ENCODE measurements around the gene OXNAD1. TPM values are rescaled to one million over a fixed set of nuclear protein-coding genes. Genes with fewer than 3 reads are reported as not detected.

OXNAD1 gene
- polyA plus RNA-seq, 4 donors, result 8.5 to 19.1 (median 18.4) TPM

DNA sequence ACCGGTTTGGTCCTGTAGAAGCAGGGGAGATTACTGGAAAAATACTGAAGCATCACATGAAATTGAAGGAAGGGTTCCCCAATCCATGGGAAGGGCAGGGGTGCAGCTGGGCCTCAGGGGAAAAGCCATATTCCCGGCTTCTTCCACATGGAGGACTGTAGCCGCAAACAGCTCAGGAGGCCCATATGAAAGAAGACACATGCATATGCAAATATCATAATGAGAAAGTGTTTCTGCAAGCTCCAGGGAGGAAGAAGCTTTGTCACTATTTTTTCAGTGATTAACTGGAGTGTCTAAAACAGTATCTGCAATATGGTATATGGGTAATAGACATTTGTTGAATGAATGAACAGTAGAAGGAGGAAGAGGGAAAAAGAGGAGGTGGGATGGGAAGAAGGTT lies 19.4 kb upstream of the OXNAD1 start:
- DNase-seq (ENCODE audit: low read depth in 4 of 4, low spot score in 3 of 4), result no peak

DNA sequence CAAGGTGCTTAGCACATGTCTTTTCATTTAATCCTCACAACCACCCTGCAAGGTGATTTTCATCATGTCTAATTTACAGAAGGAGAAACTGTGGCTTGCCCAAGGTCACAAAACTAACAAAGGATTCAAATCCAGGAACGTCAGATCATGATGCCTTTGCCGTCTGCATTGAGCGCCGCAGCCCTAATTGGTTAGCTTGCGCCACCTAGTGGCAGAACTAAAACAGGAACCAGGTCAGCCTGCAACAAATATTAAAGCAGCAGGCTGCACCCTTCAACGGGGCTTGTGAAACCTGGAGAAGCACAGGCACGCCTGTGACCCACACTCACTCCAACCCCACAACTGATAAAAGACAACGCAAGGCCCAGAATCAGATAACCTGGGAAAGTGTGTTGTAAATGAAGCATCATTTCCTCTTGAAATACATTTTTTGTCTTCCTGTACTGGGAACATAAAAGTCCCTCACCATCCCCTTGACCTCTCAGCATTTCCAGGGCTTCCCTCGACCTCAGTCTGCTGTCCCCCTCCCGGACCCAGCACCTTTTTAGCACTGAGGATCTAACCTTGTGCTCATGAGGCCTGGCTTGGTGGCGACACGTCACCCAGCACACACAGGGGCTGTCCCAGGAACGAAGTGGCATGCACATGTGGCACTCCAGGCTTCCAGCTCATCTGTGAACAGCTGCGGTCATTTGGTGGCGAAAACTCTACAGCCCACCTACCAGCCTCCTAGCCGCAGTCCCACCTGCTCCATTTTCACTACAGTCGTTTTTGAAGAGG lies 17.5 kb upstream of the OXNAD1 start:
- DNase-seq (ENCODE audit: low read depth in 4 of 4, low spot score in 3 of 4), result peak; percentile 41 to 76 (median 52)

DNA sequence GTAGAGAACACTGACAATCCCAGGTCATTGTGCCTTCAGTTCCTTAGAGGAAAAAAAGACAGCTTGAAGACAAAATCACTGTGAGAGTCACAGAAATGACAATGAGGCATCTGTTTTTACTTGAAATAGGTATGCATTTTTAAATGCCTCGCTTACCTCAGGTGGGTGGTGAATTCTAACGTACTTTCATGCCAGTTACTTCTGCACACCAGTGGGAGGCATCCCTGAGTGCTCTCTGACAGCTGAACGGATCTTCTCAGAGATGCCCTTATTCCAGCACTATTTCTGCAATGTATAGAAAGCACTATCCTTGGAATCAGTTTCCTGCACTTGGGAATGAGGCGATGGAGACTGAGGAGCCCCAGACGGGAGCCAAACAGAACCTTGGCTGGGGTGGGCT lies 16.5 kb upstream of the OXNAD1 start:
- DNase-seq (ENCODE audit: low read depth in 4 of 4, low spot score in 3 of 4), result no peak

DNA sequence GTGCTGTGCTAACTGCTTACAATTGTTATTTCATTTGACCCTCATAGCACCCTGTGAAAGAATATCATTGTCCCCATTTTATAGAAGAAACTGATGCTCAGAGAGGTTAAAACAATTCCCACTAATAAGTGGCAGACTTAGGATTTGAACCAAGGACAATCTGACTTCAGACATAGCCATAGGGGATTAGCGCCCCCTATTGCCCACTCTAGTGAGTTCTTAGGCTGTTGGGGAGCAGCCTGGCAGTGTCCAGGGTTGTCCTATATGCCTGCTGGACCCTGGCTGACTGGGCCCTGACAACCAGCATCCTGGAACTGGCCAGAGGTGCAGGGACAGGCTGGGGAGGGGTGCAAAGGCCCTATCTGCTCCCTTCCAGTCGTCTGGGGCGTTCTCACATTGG lies 15.7 kb upstream of the OXNAD1 start:
- DNase-seq (ENCODE audit: low read depth in 4 of 4, low spot score in 3 of 4), result no peak

DNA sequence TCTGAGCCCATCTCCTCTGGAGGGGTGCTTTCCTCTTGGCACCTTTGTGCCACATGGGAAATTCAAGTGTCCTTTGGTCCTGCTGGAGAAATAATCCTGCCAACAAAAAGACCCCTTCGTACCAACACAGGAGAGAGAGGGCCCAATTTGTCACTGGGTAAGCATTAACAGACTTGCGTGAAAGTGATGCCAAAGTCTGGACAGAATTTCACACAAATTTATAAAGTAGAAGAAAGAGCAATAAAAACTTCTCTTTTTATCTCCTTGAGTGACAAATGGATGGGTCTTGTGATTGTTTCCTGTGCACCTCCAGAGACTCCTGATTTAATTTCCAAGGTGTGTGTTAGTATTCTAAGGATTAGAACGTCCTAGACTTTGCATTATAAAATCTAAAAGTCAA lies 15.1 kb upstream of the OXNAD1 start:
- DNase-seq (ENCODE audit: low read depth in 4 of 4, low spot score in 3 of 4), result no peak

DNA sequence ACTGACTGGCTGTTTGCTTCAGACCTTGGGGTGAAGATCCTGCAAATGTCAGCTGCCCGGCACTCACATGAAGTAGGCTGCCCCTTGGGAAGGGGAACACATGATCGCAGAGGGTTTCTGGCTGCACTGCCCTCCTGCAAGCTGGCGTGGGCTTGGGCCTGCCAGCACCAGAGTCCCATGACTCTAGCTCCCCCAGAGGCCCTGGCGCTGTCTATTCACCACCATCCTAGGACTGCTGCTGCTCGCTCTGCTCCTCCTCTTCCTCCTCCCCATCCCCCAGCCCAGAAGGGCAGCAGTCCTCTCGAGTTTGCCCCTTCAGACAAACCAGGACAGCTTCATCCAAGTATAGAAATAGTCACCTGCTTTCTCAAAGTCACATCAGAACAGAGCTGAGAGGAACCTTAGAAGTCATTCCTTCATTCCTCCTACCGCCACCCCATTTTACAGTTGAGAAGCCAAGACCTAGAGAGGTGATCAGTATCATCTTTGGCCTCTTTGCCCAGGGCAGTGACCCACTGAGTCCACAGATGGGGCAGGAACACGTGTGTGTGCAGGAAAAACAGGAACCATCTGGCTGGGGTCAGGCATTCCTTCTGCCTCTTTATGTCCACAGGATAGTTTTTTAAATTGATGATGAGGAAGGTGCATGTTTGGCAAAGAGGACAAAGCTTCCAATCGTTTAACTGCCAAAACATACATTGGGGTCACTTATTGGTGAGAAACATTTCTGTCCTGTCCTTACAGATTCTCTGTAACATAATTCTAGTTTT lies 13.5 kb upstream of the OXNAD1 start:
- DNase-seq (ENCODE audit: low read depth in 4 of 4, low spot score in 3 of 4), result no peak

DNA sequence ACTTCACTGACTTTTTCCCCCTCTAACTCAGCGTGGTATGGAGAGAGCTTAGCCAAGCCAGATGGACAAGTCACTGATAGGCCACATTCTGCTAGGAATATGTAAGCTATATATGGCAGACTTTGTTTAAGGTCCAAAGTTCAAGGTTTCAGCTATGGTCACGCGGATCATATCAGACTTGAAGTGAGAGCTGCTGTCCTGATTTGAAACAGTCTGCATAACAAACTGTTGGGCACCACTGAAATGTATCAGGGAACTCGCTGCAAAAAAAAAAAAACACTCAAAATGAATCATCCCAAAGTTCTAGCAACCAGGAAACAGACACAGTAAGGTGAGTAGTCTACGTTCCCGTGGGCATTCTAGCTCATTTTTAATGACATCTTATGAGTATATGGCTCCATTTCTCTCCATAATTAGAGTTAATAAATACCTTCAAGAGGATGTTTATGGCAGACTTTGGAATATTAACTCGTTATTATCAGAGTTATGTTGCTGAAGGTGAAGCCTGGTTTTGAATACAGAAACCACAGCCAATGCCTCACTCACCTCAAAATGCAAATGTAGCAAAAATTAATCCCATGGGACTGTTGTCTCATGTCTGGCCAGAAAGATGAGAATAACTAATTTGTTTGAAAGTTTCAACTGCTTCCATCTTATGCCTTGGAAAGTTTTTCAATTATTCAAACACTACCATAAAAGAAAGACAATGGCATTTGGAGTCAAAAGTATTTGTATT lies 12.6 kb upstream of the OXNAD1 start:
- DNase-seq (ENCODE audit: low read depth in 4 of 4, low spot score in 3 of 4), result no peak

DNA sequence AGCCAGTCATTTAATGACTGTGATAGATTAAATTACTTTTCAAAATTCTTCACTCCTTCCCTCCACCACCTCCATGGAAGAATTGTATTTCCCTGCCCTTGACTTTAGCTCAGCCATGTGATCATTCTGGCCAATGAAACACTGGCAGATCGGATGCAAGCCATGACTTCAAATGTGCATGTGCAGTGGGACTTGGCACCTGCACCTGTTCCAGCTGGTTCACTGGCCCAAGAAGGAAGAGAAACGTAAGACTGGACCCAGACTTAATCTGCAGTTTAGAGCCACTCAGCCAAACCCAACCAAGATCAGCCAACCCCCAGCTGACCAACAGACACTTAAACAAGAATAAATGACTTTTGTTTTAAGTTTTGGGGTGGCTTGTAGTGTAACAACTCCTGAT lies 12.0 kb upstream of the OXNAD1 start:
- no peak for DNase-seq (ENCODE audit: low read depth in 4 of 4, low spot score in 3 of 4)

DNA sequence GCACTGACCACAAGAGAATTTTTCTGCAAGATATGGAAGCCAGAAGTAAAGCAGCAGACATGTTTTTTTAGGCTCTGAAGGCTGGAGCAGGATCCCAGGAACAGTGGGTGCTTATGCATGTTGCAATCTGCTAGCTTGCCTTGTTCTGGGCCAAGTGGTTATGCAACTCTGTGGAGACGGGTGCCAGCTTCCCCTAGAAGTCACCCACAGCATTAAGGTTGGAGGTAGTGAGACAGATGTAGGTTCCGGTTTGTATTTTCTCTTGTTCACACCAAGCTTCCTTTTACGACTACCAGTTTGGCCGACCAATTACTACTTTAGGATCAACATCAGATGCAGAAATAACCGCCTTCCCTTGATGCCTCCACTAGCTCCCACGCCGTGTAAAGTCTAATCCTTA lies 11.4 kb upstream of the OXNAD1 start:
- DNase-seq (ENCODE audit: low read depth in 4 of 4, low spot score in 3 of 4), result no peak

DNA sequence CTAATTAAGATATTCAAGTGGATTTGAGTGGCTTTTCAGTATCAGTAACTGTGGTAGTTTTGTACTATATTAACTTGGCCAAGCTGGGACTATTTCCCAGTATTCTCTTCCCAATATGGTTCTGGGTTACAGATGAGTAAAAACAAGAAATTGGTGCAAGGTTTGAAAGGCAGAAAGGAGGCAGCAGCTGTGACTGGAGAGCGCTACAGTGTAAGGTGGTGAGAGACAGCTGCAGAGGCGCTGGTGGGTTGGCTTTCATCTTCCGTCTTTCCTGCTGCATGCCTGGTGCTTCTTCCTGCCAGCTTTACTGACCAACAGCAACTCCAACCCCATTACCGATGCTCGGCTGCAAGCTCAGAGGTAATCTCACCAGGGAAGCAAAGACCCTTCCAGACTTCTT lies 10.1 kb upstream of the OXNAD1 start:
- no peak for DNase-seq (ENCODE audit: low read depth in 4 of 4, low spot score in 3 of 4)

DNA sequence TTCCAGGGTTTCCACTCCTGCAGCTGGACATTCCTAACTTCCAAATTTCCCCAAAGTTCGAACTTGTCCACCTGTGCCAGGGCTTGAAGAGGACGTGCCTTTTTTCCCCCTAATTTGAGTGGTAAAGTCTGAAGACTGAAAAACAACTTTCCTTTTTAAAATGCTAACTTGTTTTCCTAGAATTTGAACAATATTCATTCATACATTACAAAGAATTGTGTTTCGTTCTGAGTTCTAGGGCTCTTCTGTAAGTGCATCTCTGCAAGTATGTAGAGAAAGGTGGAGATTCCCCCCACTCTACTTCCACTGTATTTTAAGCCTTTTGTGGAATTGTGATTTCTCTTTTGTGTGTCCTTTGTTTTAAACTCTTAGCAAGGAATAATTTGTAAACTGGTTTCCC lies 9.7 kb upstream of the OXNAD1 start:
- no peak for DNase-seq (ENCODE audit: low read depth in 4 of 4, low spot score in 3 of 4)

DNA sequence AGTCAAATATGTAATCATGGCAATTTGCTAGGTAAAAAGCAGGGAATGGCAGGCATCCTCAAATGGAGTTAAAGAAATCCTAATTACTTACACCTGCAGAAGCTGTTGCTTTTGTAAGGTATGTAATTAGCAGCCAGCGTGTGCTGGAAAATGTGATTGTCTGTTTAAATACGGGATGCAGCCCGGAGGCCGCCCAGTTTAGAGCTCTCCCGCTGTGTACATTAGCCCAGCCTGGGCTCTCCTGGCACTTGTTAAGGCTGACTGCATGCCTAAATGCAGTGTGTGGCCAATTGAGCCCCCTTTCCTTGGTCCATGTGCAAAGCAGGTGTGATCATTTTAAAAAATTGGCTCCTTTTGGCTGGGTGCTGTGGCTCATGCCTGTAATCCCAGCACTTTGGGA lies 9.3 kb upstream of the OXNAD1 start:
- DNase-seq (ENCODE audit: low read depth in 4 of 4, low spot score in 3 of 4), result no peak

DNA sequence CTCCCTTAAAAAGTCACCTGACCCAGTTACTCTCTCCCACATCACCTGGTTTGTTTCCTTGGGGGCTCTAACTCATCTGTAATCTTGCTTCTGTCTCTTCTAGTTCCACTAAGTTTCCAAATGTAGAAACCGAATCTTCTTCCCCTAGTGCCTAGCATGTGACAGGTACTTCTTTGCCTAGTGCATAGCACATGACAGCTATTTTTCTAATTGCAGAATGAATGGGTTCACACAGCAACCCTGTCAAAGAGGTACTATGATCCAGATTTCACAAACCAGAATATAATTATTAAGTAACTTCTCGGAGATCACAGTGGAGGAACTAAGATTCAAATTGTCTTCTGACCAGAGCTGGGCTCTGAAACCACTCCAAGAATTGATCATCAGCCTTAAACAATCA lies 7.7 kb upstream of the OXNAD1 start:
- no peak for DNase-seq (ENCODE audit: low read depth in 4 of 4, low spot score in 3 of 4)

DNA sequence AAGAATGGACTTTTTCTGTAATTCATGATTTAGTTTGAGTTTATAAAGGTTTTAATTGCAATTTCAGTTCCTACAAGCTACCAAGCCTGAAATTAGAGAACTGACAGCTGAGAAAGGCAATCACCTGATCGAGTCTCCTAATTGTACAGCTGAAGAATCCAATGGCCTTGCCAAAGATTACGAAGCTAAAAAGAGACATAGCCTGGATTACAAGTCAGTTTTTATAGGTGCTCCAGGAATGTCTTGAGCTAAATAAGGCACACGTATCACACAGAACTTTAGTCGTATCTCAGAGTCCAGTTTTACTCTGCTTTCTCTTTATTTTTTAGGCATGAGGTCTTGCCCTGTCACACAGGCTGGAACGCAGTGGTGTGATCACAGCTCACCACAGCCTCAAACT lies 6.8 kb upstream of the OXNAD1 start:
- DNase-seq (ENCODE audit: low read depth in 4 of 4, low spot score in 3 of 4), result no peak

DNA sequence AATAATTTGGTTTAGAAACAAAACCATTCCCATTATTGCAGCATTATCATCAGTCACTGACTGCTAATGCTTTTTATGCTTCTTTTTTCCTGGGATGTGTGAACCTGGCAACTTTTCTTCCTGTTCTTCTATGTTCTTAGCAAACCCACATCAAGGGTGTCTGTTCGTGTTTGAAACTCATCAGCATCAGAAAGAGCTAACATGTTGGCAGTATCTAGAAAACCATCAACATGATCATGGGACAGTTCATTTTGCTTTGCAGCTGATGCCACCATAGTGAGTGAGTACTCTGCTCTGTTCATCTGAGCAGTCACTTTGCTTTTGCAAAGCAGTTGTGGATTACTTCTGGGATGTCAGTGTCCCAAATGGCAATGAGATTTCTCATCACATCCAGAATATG lies 6.1 kb upstream of the OXNAD1 start:
- DNase-seq (ENCODE audit: low read depth in 4 of 4, low spot score in 3 of 4), result no peak

DNA sequence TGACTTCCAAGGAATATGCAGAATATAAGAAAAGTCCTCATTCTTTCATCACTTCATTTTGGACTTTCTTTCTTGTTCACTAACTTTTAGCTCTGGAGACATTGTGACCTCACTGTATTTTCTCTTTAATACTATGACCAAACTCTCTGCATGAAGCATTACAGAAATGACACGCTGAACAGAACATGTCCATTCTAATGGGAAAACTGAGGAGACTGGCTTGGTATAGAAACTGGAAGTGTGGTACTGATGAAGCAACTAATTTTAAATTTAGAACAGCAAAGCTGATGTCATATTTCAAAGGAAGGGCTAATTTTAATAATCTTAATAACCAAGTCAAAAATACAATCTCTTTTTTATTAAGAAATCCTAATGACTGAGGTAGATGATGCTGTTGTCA lies 5.0 kb upstream of the OXNAD1 start:
- DNase-seq (ENCODE audit: low read depth in 4 of 4, low spot score in 3 of 4), result no peak

DNA sequence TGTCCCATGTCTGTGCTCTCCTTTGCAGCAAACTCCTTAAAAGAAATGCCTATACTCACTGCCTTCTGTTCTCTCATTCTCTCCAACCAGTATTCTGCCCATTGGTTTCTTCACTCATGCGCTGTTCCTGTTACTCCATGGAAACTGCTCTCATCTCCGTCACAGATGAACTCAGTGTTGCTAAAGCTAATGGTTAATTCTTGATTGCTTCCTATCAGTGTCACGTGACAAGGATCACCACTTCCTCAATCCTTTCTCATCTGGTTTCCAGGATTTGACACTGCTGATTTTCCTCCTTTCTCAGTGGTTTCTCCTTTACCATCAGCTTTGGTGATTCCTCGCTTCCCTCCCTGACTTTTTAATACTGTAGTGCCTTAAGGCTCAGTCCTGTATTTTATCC lies 2.8 kb upstream of the OXNAD1 start:
- no peak for DNase-seq (ENCODE audit: low read depth in 4 of 4, low spot score in 3 of 4)

DNA sequence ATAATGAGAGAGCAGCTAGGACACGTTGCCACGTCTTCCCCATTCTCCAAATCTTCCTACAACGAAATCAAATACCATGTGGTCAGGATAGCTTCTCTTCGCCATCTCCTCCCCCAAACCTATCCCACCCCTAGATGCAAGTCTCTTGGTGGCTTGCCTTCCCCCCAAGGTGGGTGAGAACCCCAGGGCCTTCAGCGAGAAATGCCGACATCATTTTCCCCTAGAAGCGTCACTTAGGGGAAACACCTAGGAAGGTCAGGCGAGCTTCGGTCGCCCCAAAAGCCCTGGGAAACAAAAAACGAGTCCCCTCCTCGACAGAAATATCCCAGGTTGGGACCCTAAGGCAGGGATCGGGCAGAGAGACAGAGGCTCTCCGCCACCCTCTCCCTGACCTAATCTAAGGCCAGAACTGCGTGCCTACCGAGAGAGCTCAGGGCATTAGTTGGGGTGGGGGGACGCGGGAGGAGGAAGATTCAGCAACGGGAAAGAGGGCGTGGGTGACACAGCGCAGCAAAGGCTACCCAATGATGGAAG lies 771 bp upstream of the OXNAD1 start:
- no peak for DNase-seq (ENCODE audit: low read depth in 4 of 4, low spot score in 3 of 4)

DNA sequence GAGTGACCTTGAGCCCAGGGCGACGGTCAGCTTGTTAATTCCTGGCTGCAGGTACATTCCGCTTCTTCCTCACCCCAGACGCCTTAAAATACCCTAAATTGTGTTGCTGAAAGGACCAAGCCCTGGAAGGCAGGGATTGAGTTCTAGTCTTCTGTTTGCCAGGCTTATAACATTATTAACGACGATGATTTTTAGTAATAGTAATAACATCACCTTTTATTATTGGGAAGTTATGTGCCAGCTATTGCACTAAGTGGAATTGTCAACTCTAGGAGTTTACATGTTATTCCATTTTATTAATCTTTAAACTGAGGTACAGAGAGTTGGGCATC lies 409 bp downstream of the OXNAD1 start:
- DNase-seq (ENCODE audit: low read depth in 4 of 4, low spot score in 3 of 4), result no peak

DNA sequence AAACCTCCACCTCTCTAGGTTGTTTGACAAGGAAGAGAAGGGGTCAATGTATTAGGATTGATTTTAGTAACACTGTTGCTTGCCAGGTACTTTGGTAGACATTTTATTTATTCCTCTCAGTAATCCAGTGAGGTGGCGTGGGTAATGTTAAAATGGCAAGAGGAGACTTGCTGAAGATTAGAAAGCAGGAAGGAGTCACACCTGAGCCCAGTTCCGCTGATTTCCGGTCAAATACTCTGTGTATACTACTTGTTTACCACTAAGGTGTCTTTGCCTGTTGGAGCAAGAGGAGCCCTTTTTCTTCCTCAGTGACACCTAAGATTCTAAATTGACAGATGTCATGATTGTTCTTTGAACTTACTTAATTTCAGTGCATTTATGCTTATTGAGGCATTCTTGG lies 1.7 kb downstream of the OXNAD1 start:
- DNase-seq (ENCODE audit: low read depth in 4 of 4, low spot score in 3 of 4), result no peak

DNA sequence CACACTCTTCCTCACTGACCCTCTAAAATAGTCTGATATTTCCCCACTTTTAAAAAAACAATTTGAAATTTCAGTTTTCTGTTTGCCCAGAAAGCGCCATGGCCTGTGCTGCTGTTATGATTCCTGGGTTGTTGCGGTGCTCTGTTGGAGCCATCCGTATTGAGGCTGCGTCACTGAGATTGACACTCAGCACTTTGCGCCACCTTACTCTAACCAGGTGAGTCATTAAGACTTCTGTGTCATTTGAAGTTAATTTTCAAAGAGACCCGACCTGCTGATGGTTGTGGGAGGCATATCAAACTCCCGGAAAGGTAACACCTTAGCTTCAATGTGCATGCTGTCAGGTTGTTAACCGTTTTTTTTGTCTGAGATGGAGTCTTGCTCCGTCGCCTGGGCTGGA lies 5.8 kb downstream of the OXNAD1 start:
- no peak for DNase-seq (ENCODE audit: low read depth in 4 of 4, low spot score in 3 of 4)

DNA sequence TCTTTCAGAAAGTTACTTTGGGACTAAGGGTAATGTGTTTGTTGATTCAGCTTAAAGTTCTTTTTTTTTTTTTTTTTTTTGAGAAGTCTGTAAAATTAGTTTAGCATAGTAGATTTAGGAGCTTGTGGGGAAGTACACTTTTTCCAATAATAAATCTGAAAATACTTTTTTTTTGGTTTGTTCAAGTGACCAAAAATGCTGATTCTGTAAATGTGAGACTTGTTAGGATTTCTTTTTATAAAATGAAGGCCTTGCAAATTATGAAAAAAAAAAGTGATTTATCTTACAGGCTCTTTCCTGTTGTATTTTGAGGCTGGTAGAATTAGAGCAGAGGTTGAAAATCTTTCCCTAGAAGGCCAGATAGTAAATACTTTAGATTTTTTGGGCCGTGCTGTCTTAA lies 7.6 kb downstream of the OXNAD1 start:
- no peak for DNase-seq (ENCODE audit: low read depth in 4 of 4, low spot score in 3 of 4)

All from left renal pelvis (tissue), 4 donors.